NCI-H510A treated with DMSO at 0.1 percent for 48 hours (cell line): ENCODE measurements around the gene C8B.

ENCODE experiments used
- DNase-seq: peaks from one replicate; lab custom pipeline; 2025; lab: John Stamatoyannopoulos, UW

The C8B gene

GRCh38 chr1:56965916-56966697 lies at the start of gene C8B:
C8B (minus strand) TSS chr1:56966015; CDS start chr1:56965948, 67 bp downstream.
- DNase-seq: no peak

GRCh38 chr1:57015071-57015470 lies 49.3 kb upstream of the C8B start:
- DNase-seq: no peak

- DNase-seq: peak; percentile 42
Observed at GRCh38 chr1:57013522-57013921, 47.7 kb upstream of the C8B start.

DNA sequence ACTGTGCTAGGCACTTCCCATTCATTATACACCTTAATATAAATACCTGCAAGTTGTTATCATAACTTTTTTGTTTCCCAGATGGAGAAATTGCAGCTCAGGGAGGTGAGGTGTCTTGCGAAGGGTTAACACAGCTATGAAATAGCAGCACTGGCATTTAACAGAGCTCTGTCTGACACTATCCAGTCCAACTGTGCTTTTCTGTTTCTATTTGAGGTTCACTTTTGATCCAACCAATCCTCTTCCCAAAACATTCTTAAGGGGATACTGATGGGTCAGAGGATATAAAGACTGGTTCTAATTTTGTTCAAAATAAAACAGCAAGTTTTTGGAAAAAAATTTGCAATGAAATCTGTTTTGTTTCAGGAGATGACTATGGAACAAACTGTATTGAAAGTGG lies 46.5 kb upstream of the C8B start:
- DNase-seq: no peak

DNA sequence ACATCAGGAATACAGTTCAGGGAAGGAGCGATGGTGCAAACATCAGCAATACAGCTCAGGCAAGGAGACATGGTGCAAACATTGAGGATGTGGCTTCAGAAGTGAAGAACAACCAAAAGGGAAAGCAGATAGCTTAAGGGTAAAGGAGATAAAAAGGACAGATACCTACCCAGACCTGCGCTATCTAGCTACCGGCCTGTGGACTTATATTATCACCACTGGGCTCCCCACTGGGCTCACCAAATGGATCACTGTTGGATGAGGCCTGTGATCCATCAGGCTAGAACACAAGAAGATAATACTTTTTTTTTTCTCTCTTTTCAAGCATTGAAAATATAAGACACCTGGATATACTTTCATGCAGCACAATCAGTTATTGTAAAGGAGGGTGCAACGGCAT lies 44.7 kb upstream of the C8B start:
- no peak for DNase-seq

GRCh38 chr1:57007948-57008347 lies 42.1 kb upstream of the C8B start:
- no peak for DNase-seq

- DNase-seq: no peak
Observed at GRCh38 chr1:57007472-57007871, 41.7 kb upstream of the C8B start.

- no peak for DNase-seq
Observed at GRCh38 chr1:57003398-57004139, 37.8 kb upstream of the C8B start.

- DNase-seq: no peak
Observed at GRCh38 chr1:56995414-56996100, 29.7 kb upstream of the C8B start.

DNA sequence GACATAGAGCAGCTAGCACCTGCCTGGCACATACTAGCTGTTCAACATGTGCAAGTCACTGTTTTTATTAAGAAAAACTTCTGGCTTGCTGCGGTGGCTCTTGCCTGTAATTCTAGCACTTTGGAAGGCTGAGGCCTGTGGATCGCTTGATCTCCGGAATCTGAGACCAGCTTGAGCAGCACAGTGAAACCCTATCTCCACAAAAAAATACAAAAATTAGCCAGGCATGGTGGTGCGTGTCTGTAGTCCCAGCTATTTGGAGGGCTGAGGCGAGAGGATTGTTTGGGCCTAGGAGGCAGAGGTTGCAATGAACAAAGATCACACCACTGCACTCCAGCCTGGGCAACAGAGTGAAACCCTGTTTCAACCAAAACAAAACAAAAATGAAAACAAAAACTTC lies 27.7 kb upstream of the C8B start:
- DNase-seq: no peak

- no peak for DNase-seq
Observed at GRCh38 chr1:56992318-56993125, 26.7 kb upstream of the C8B start.

DNA sequence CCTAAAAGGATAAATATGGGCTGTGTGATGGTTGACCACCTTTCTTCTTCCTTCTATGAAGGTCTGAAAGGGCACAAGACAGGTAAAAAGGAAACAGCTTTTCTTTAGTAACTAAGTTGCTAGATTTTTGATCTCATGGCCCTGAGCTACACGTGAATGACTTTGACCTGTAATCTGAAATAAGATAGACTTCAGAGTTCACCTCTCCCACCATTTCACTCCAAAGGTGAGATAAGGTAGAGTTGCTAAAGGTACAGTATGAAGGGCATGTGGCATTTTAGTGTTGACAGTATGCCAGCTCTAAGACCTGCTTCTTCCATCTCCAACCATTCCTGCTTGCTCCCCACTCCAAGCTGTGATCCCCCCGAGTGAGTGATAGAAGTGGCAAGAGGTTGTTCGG lies 25.8 kb upstream of the C8B start:
- no peak for DNase-seq

DNA sequence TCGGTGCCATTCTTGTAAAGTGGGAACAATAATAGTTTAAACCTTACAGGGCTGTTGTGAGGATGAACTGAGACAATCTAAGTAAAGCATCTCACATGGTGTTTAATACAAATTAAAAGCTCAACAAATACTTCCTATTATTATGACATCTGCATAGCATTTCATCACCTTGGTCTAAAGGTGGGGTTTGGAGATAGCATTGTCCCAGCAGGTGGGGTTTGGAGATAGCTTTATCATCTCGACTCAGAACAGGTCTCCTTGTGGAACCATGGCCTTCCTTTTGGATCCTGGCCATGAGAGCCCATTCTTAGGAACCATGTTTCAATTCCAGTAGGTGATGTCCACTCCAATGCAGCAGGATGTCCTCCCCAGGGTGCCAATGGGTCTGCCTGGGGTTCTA lies 20.6 kb upstream of the C8B start:
- DNase-seq: no peak

DNA sequence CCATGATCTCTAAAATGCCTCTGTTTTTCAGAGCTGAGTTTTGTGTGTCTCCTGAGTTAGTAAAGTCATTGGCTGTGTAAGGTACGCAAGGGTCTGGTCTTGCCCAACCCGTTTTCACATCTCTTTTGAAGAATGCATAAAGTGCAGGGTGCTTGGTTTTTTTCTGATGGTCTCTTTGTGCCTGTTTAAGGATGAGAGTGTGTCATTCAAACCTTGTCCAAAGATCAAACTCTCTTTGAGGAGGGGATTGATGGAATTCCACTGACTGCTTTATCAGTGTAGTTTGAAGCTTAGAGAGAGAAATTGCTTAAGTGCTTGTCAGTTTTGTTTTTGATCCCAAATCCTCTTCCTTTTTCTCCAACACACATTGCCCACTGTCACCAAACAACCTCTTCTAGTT lies 20.0 kb upstream of the C8B start:
- no peak for DNase-seq

GRCh38 chr1:56983484-56983883 lies 17.7 kb upstream of the C8B start:
- DNase-seq: no peak

DNA sequence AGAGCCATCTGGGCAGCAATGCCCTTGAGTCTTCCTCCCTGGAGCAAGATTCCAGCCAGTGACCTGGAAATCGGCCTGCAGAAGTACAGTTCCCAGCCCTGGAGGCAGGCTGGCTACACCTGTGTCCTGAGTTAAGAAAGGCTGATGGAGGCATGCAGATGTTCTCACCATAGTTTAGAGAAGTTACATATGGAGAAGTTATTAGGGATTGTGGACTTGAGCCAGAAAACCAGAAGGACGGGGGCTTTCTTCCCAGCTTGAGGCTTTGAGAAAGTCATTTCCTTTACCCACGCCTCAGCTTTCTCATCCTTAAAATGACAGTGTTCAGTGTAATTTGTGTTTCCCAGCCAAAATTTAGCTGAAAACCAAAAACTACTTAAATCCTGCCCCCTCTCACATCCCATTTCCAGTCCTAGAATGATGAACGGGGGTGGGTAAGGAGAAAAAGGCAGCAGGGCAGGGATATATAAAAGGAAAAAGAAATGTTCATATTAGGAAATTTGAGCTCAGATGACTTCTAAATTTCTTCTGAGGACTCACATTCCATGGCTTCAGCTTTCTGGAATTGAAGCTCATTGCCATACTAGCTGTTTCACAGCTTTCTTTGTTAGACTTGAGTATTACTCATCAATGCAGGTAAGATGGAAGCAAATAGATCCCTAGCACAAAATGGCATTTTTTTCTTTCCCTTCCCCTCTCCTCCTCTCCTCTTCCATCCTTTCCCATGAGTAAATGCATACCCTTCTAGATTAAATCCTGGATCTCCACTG lies 14.4 kb upstream of the C8B start:
- no peak for DNase-seq

GRCh38 chr1:56978819-56979218 lies 13.0 kb upstream of the C8B start:
- DNase-seq: no peak

GRCh38 chr1:56977910-56978309 lies 12.1 kb upstream of the C8B start:
- no peak for DNase-seq

DNA sequence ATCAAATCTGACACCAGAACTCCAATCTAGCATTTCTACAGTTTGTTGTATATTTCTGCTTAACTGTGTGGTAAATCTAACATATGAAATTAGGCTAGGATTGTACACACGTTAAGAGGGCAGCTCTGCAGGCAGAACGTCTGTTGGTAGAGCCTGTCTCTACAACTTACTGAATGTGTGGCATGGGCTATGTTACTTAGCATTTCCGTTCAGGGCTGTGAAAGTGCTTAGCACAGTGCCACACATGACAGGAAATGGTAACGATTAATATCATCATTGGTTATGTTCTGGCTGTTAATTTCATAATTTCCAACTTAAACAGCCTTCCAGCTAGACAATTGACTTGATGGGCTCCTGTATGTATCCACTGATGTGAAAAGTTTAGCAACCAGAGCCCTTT lies 9.6 kb upstream of the C8B start:
- no peak for DNase-seq

DNA sequence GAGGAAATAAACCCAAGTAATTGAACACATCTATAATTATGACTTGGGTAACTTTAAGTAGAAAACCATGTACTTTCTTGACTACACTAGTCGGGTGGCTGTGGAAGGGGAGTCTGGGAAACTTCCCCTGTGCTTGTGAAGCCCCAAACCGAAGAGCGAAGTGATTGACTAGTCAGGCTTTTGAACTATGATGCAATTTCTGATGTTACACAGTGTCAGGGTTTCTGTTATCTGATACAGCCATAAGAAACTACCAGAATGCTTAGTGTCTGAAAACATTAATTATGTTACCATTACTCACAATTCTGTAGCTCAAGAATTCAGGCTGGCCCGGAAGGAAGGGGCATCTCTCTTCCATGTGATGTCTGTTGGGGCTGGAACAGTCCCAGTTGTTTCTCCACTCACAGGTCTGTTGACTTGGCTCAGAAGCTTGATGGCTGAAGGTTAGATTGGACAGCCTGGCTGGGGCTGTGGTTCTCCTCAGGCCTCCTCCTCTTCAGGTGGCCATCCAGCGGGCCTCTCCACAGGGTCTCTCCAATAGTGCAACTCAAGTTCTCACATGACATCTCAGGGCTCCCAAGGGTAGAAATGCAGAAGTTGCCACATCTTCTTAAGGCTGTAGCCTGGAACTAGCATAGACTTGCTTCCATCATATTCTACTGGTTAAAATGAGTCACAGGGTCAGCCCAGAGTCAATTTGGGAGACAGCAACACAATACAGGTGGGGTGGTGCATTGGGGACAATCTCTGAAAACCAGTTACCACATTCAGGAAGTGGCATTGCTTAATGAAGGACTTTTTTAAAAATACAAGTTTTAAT lies 8.3 kb upstream of the C8B start:
- DNase-seq: no peak

- no peak for DNase-seq
Observed at GRCh38 chr1:56972976-56973375, 7.2 kb upstream of the C8B start.
